Hepatocyte (in vitro differentiated cells): ENCODE measurements around the gene ST6GALNAC4. TPM values are rescaled to one million over a fixed set of nuclear protein-coding genes. Genes with fewer than 3 reads are reported as not detected.

Source experiments
- DNase-seq: peaks from one replicate; pipeline ENCODE4 v3.0.0-alpha.2; 2016; ENCODE audit warnings: low spot score
- H2AFZ ChIP-seq: fragments of 200-600 bp; sonication (generic); 2 replicates; pipeline ENCODE4 v1.6.0; 2016; ENCODE audit warnings: antibody characterized with exemption, mild to moderate bottlenecking
- H3K27ac ChIP-seq: fragments of 200-600 bp; sonication (generic); 2 replicates; pipeline ENCODE4 v1.5.1; 2016; ENCODE audit warnings: mild to moderate bottlenecking
- H3K27me3 ChIP-seq: fragments of 200-600 bp; sonication (generic); 2 replicates; pipeline ENCODE4 v1.6.1; 2016
- H3K36me3 ChIP-seq: fragments of 200-600 bp; sonication (generic); replicated peaks from 2 replicates; pipeline ENCODE4 v1.5.1; 2016; ENCODE audit warnings: low read depth; ENCODE audit not compliant: insufficient read depth
- H3K4me1 ChIP-seq: fragments of 200-600 bp; sonication (generic); 2 replicates; pipeline ENCODE4 v1.5.1; 2016; ENCODE audit warnings: mild to moderate bottlenecking, moderate library complexity; ENCODE audit not compliant: insufficient read depth
- H3K4me2 ChIP-seq: fragments of 200-600 bp; sonication (generic); 2 replicates; pipeline ENCODE4 v1.6.0; 2016
- H3K4me3 ChIP-seq: fragments of 200-600 bp; sonication (generic); 2 replicates; pipeline ENCODE4 v1.5.1; 2016; ENCODE audit warnings: mild to moderate bottlenecking
- H3K79me2 ChIP-seq: fragments of 200-600 bp; sonication (generic); 2 replicates; pipeline ENCODE4 v1.6.0; 2017; ENCODE audit warnings: mild to moderate bottlenecking
- H3K9me2 ChIP-seq: fragments of 200-600 bp; sonication (generic); replicated peaks from 2 replicates; pipeline ENCODE4 v1.6.0; 2017; ENCODE audit warnings: mild to moderate bottlenecking; ENCODE audit not compliant: insufficient read depth
- H3K9me3 ChIP-seq: fragments of 200-600 bp; sonication (generic); 2 replicates; pipeline ENCODE4 v1.5.1; 2016; ENCODE audit warnings: low read depth, mild to moderate bottlenecking
- H4K20me1 ChIP-seq: fragments of 200-600 bp; sonication (generic); 2 replicates; pipeline ENCODE4 v1.6.0; 2016; ENCODE audit warnings: mild to moderate bottlenecking; ENCODE audit not compliant: insufficient read depth, poor library complexity, severe bottlenecking
- EZH2 ChIP-seq: fragments of 200-600 bp; sonication (generic); IDR thresholded peaks from 2 replicates; pipeline ENCODE4 v1.6.1; 2016; ENCODE audit warnings: antibody characterized with exemption, mild to moderate bottlenecking, borderline replicate concordance
- EZH2phosphoT487 ChIP-seq: fragments of 200-600 bp; sonication (generic); IDR thresholded peaks from one replicate; pipeline ENCODE4 v1.6.1; 2018; ENCODE audit warnings: antibody characterized with exemption, mild to moderate bottlenecking, low read depth, moderate library complexity; ENCODE audit not compliant: unreplicated experiment, severe bottlenecking
- WGBS: methylation state at CpG from one replicate; pipeline ENCODE4 v1.1.6; 2016; ENCODE audit warnings: low lambda C conversion rate; ENCODE audit errors: missing lambda C conversion rate; 5-methylcytosine and 5-hydroxymethylcytosine counted together
- polyA plus RNA-seq: library from polyadenylated mRNA; unstranded; fragments of >200 nt; fragmentation: Nextera tagmentation; extraction: Ambion mirVana; gene quantifications from 2 replicates; pipeline ENCODE4 v1.2.1, GENCODE V29; 2016
- total RNA-seq: library from RNA; depleted of rRNA; stranded (reverse); fragments of >200 nt; gene quantifications from 2 replicates; pipeline ENCODE4 v1.2.3, GENCODE V29; 2014
- TF ChIP-seq, protein P1 (sequence below): fragments of 200-600 bp; sonication (generic); IDR thresholded peaks from 2 replicates; pipeline ENCODE4 v1.5.1; 2016; ENCODE audit warnings: antibody characterized with exemption, mild to moderate bottlenecking; ENCODE audit not compliant: poor library complexity

Gene ST6GALNAC4
- total and polyA plus RNA-seq, 2 experiments from 2014 or later = 14.3 to 14.6 TPM

DNA sequence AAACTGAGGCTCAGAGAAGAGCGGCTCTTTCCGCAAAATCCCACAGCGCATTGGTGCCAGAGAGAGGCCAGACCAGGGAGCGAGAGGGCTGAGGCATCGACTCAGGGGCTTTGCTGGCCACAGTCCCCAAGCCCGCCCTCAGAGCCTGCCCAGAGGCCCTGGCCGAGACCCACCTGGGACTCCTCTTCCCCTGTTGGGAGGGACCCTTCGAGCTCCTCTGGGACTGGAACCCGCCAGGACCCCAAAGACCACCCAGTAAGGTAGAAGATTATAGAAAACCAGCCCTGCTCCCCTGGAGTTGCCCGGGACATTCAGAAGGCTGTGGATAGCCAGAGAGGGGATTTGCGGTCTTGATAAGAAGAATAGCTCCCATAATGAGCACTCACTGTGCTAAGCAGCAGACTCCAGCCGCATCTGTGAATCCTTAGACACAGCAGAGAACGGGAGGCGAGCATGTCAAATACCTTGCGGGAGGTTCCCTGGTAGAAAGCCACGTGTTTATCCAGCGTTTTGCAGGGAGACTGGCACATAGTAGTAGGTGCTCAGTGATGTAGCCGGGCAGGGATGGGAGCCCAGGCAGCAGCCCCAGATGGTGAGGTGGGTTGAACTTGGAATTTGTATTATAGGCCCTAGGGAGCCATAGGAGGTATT lies 38.7 kb downstream of the ST6GALNAC4 start:
- peak overlapping the region; percentile 88 for H3K4me2 ChIP-seq
- peak overlapping the region; percentile 94 for H2AFZ ChIP-seq
- H3K9me3 ChIP-seq = no peaks in the 10 kb centered on the region
- DNase-seq = no peak
- H3K27ac ChIP-seq = peak overlapping the region; percentile 13
- no peaks in the 10 kb centered on the region for H3K9me2 ChIP-seq
- H3K4me1 ChIP-seq = peaks cover 30% of the 10 kb centered on the region
- no peak for TF ChIP-seq EZH2phosphoT487
- TF ChIP-seq EZH2 = no peak
- TF ChIP-seq, protein P1, sequence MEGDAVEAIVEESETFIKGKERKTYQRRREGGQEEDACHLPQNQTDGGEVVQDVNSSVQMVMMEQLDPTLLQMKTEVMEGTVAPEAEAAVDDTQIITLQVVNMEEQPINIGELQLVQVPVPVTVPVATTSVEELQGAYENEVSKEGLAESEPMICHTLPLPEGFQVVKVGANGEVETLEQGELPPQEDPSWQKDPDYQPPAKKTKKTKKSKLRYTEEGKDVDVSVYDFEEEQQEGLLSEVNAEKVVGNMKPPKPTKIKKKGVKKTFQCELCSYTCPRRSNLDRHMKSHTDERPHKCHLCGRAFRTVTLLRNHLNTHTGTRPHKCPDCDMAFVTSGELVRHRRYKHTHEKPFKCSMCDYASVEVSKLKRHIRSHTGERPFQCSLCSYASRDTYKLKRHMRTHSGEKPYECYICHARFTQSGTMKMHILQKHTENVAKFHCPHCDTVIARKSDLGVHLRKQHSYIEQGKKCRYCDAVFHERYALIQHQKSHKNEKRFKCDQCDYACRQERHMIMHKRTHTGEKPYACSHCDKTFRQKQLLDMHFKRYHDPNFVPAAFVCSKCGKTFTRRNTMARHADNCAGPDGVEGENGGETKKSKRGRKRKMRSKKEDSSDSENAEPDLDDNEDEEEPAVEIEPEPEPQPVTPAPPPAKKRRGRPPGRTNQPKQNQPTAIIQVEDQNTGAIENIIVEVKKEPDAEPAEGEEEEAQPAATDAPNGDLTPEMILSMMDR = no peak
- H4K20me1 ChIP-seq = no peaks in the 10 kb centered on the region
- no peaks in the 10 kb centered on the region for H3K27me3 ChIP-seq
- peaks cover 8% of the 10 kb centered on the region for H3K79me2 ChIP-seq
- no peaks in the 10 kb centered on the region for H3K36me3 ChIP-seq
- 20% methylated on average over 18 of the region's 18 CpGs for WGBS
- peak overlapping the region; percentile 78 for H3K4me3 ChIP-seq

DNA sequence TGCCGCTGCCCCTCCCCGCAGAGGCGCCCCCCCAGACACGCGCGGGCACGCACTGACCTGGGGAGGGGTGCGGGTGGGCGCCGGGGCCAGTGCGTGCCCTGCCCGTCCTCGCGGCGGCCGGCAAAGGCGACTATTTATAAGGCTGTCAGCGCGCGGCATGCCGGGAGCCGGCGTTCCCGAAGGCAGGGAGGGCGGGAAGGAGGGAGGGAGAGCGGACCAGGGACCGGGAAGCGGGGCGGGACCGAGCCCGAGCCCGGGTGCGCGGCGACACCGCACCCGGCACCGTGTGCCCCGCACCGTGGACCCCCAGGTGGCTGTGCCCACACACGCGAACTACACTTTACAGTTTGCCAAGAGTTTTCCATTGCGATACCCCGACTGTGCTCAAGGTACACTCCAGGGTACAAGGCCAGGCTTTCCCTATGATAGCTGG lies 39.3 kb downstream of the ST6GALNAC4 start, which contains the start of gene AK1:
Gene AK1, minus strand, starts transcription at position 110 of the 433 bp plus-strand sequence. CDS start 3,058 bp downstream, outside the sequence.
- Histone ChIP-seq H3K9me2 (no peaks in the 10 kb centered on the region), H3K4me2 (peak within 1 kb of the TSS; percentile 88), H3K79me2 (peaks cover 8% of the 10 kb centered on the region), H3K36me3 (no peaks in the 10 kb centered on the region), H2AFZ (peak within 1 kb of the TSS; percentile 94), H4K20me1 (no peaks in the 10 kb centered on the region), H3K27ac (peak within 1 kb of the TSS; percentile 13), H3K27me3 (no peaks in the 10 kb centered on the region), H3K9me3 (no peaks in the 10 kb centered on the region), H3K4me3 (peak within 1 kb of the TSS; percentile 78), H3K4me1 (peaks cover 30% of the 10 kb centered on the region)
- peak; percentile 86 for DNase-seq
- WGBS = 3% methylated on average over 17 of the region's 44 CpGs
- TF ChIP-seq EZH2 (no peak), EZH2phosphoT487 (no peak)
- TF ChIP-seq, protein P1 = no peak

DNA sequence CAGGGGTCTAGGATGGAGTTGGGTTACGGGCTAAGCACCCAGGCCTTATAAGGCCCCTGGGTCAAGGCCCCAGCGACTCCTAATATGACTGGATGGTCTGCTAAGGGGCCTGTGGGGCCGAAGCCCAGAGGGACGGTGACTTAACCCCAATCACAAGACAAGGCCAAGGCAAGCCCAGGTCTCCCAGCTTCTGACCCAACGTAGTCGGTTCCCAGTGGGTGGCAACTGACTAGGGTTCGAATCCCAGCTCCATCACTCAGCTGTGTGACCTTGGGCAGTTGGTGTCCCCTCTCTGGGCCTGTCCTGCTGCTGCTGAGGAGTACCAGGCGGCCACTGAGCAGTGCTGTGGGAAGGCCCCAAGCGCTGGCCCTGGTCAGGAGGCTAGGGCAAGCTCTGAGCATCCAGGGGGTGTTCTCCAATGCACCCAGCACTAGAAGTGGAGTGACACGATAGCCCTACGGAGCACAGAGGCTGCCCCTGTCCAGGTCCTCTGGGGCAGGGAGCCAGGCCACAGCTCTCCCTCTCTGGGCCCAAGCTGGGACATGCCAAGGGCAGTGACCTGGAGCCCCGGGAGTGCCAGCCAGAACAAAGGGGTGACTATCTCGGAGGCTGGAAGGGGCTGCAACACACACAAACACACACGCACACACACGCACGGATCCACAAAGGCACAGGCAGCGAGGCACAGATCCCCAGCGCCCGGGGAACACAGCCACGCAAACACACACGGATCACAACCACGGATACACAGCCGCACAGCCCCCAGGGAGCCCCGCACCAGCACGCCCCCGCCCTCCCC lies 39.9 kb downstream of the ST6GALNAC4 start:
- H2AFZ ChIP-seq = peak overlapping the region; percentile 94
- peaks cover 30% of the 10 kb centered on the region for H3K4me1 ChIP-seq
- no peak overlapping the region for H3K27ac ChIP-seq

More for the DNA sequence above, 39.9 kb downstream of the ST6GALNAC4 start:
- no peaks in the 10 kb centered on the region for H3K9me3 ChIP-seq
- no peak for DNase-seq
- WGBS = 64% methylated on average over 16 of the region's 26 CpGs
- no peaks in the 10 kb centered on the region for H3K9me2 ChIP-seq
- H4K20me1 ChIP-seq = no peaks in the 10 kb centered on the region
- TF ChIP-seq EZH2 = no peak
- TF ChIP-seq, protein P1 = no peak
- TF ChIP-seq EZH2phosphoT487 = no peak
- no peaks in the 10 kb centered on the region for H3K27me3 ChIP-seq
- peaks cover 8% of the 10 kb centered on the region for H3K79me2 ChIP-seq
- H3K36me3 ChIP-seq = no peaks in the 10 kb centered on the region
- peak overlapping the region; percentile 78 for H3K4me3 ChIP-seq
- H3K4me2 ChIP-seq = peak overlapping the region; percentile 88
